Transverse colon (tissue), 4 donors: Measurements from ENCODE around the gene AJUBA.

Experiments used
- EP300 ChIP-seq: sonication (generic); formaldehyde crosslinking; IDR thresholded peaks from one replicate; pipeline ENCODE4 v1.6.1; 2017; ENCODE audit warnings: antibody characterized with exemption, low read depth
- POLR2A ChIP-seq: fragments of 450-650 bp; IDR thresholded peaks from one replicate; pipeline ENCODE4 v1.6.1; 2016; ENCODE audit warnings: antibody characterized with exemption, mild to moderate bottlenecking, moderate library complexity
- POLR2AphosphoS5 ChIP-seq, 3 donors: sonication (generic); formaldehyde crosslinking; IDR thresholded peaks; one replicate each; pipeline ENCODE4 v1.6.1; 2016; ENCODE audit warnings: antibody characterized with exemption in 3 of 3
- TF ChIP-seq, protein P1 (sequence below), 5 experiments: fragments of 200-600 bp in 3 of 5; fragments of 450-650 bp in 2 of 5; sonication (generic) in 3 of 5; IDR thresholded peaks; 1 replicate in 2 of 5; 2 replicates in 3 of 5; pipeline ENCODE4 v1.5.1; 2016 to 2017; ENCODE audit warnings: antibody characterized with exemption in 5 of 5, inconsistent platforms in 3 of 5, mild to moderate bottlenecking in 2 of 5, moderate library complexity in 1 of 5

DNA sequence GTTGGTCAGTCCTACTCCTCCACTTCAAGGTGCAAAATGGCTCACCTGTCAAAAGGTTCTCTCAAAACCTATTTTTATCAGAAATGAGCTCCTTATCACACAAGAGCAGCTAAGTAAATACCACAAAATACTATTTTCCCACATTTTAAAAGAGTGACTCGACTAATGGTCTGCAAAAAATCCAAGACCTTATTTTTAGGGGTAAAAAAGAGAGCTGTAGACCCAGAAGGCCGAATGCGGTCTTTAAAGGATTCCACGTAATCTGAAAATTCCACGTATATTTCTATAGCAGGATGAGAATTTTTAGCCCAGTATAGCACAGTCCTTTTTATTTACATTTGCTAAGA lies 23.8 kb upstream of the AJUBA start:
- no peak for TF ChIP-seq POLR2A
- TF ChIP-seq, protein P1, sequence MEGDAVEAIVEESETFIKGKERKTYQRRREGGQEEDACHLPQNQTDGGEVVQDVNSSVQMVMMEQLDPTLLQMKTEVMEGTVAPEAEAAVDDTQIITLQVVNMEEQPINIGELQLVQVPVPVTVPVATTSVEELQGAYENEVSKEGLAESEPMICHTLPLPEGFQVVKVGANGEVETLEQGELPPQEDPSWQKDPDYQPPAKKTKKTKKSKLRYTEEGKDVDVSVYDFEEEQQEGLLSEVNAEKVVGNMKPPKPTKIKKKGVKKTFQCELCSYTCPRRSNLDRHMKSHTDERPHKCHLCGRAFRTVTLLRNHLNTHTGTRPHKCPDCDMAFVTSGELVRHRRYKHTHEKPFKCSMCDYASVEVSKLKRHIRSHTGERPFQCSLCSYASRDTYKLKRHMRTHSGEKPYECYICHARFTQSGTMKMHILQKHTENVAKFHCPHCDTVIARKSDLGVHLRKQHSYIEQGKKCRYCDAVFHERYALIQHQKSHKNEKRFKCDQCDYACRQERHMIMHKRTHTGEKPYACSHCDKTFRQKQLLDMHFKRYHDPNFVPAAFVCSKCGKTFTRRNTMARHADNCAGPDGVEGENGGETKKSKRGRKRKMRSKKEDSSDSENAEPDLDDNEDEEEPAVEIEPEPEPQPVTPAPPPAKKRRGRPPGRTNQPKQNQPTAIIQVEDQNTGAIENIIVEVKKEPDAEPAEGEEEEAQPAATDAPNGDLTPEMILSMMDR (IDR thresholded peaks at IDR 0.05), result no peak
- TF ChIP-seq POLR2AphosphoS5 (IDR thresholded peaks at IDR 0.05), result no peak
- TF ChIP-seq EP300, result no peak
